Activated T-helper 1 cell treated with anti-CD3 and anti-CD28 coated beads, Interleukin-12 subunit alpha, Interleukin-12 subunit beta, Interleukin-2, Interleukin-4 antibody, amounts not matched to agents 30 ng/mL and 10 ng/mL and 1 ng/mL, durations not matched to agents 14 hours and 24 hours and 36 hours (primary cell): ENCODE data around the gene KLLN. TPM values are rescaled to one million over a fixed set of nuclear protein-coding genes. Genes with fewer than 3 reads are reported as not detected.
"Not testable (repeated sequence)": the region's sequence is repeated elsewhere in the genome, so short reads cannot be mapped to it uniquely, and the experiment has no call there.

Experiments
- DNase-seq: peaks from one replicate; pipeline ENCODE4 v3.0.0; 2021; ENCODE audit warnings: low spot score
- H3K27ac Mint-ChIP-seq: one replicate; pipeline ENCODE4 v1.8.0; 2021; ENCODE audit warnings: mild to moderate bottlenecking, mixed read lengths
- H3K27me3 Mint-ChIP-seq: one replicate; pipeline ENCODE4 v1.8.0; 2022; ENCODE audit warnings: mild to moderate bottlenecking, moderate library complexity, mixed read lengths; ENCODE audit not compliant: insufficient read depth
- H3K36me3 Mint-ChIP-seq: one replicate; pipeline ENCODE4 v1.8.0; 2021; ENCODE audit warnings: low read depth, mixed read lengths
- H3K4me1 Mint-ChIP-seq: one replicate; pipeline ENCODE4 v1.8.0; 2021; ENCODE audit warnings: low read depth, mixed read lengths
- H3K4me3 Mint-ChIP-seq: one replicate; pipeline ENCODE4 v1.8.0; 2021; ENCODE audit warnings: mild to moderate bottlenecking, moderate library complexity, mixed read lengths
- H3K9me3 Mint-ChIP-seq: one replicate; pipeline ENCODE4 v1.8.0; 2021; ENCODE audit warnings: mixed read lengths
- intact Hi-C: fragments of 100-400 bp; cut with micrococcal nuclease; formaldehyde crosslinking; loops from one replicate; pipeline ENCODE4 v1.15.1; 2024
- total RNA-seq: library from RNA; stranded (reverse); gene quantifications from 2 replicates; pipeline ENCODE4 v1.2.3, GENCODE V29; 2022

KLLN gene
- total RNA-seq, 1 donor from 2014 or later = 0.78 TPM

DNA sequence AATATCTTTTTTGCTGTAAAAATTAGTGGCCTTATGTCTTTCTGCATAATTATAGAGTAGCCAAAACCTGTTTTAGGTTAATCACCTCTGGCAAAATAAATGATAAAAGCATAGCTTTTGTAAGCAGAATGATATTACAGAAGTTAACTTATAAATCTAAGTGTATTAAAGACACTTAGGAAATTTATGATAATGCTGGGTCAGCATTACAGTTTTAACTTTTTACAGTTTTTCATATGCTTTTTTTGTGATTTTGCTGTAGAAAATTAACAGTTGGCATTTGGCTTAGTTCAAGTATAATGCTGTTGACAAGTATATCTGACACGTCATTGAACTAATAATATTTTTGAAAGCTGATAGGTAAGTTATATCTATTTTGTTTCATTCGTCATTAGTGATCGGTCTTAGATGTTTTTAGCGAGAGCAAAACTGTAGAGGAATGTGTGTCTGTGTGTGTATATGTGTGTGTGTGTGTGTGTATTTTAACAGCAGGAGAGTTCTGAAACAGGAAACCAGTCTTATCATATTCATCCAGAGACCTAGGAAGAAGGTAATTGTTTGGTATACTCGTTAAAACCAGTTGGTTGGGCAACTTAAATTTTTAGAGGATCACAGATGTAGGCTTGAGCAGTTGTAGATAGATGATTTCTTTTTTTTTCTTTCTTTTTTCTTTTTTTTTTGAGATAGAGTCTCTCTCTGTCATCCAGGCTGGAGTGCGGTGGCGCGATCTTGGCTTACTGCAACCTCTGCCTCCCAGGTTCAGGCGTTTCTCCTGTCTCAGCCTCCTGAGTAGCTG is 15.5 kb upstream of the KLLN start:
- H3K36me3 Mint-ChIP-seq = peaks cover 36% of the 10 kb centered on the region
- H3K4me3 Mint-ChIP-seq = no peak overlapping the region
- peaks cover 14% of the 10 kb centered on the region for H3K9me3 Mint-ChIP-seq
- intact Hi-C loops = no loop called here
- no peaks in the 10 kb centered on the region for H3K27me3 Mint-ChIP-seq
- peaks cover 23% of the 10 kb centered on the region for H3K4me1 Mint-ChIP-seq
- DNase-seq = no peak
- H3K27ac Mint-ChIP-seq = peak overlapping the region; percentile 35

DNA sequence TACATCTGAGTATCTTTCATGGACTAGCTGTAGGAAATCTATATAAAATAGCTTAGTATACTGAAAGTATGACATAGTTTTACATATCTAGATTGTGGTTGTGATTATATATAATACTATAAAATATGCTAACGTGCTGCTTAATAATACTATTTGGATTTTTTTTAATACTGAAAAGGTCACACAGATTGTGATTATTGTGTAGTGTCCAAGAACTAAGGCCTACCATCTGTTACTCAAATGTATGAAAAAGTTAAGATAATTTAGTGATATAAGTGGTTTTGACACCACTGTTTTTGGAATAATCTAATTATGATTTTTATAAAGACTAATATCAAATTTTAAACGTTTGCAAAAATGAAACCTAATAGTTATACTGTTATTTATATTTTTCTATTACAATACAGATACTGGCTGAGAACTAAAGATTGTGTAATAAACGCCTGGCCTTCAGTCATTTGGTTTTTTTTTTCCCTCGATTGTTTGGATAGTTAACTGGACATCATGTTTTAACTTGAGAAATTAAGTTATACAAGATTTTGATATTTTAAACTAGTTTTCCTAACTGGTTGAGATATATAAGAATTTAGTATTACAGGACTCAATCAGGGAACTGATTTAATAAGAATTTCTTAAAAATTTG is 12.7 kb upstream of the KLLN start:
- peaks cover 23% of the 10 kb centered on the region for H3K36me3 Mint-ChIP-seq
- no peak for DNase-seq
- no peaks in the 10 kb centered on the region for H3K27me3 Mint-ChIP-seq
- no peak overlapping the region for H3K4me3 Mint-ChIP-seq
- no peak overlapping the region for H3K27ac Mint-ChIP-seq
- H3K9me3 Mint-ChIP-seq = peaks cover 6% of the 10 kb centered on the region
- intact Hi-C loops = no loop called here
- H3K4me1 Mint-ChIP-seq = peaks cover 25% of the 10 kb centered on the region

GRCh38 chr10:87873656-87874055 is 10.3 kb upstream of the KLLN start:
- Mint-ChIP-seq H3K27ac (no peak overlapping the region), H3K27me3 (no peaks in the 10 kb centered on the region), H3K9me3 (no peaks in the 10 kb centered on the region), H3K4me1 (peaks cover 34% of the 10 kb centered on the region), H3K4me3 (no peak overlapping the region), H3K36me3 (peaks cover 13% of the 10 kb centered on the region)
- intact Hi-C loops = no loop called here
- DNase-seq = no peak

- H3K4me1 Mint-ChIP-seq = peaks cover 41% of the 10 kb centered on the region
These were observed 9.5 kb upstream of the KLLN start for GRCh38 chr10:87872828-87873227.

GRCh38 chr10:87869773-87870551 is 6.6 kb upstream of the KLLN start:
- no peak for DNase-seq
- intact Hi-C loops = loop anchor here (2.0 to 10.0 kb wide), 4 partner anchors 13 to 1215 kb away; no protein-coding TSS in a partner anchor
- no peak overlapping the region for H3K27ac Mint-ChIP-seq
- no peaks in the 10 kb centered on the region for H3K9me3 Mint-ChIP-seq
- H3K36me3 Mint-ChIP-seq = peaks cover 23% of the 10 kb centered on the region
- H3K4me3 Mint-ChIP-seq = no peak overlapping the region
- H3K27me3 Mint-ChIP-seq = no peaks in the 10 kb centered on the region
- H3K4me1 Mint-ChIP-seq = peaks cover 64% of the 10 kb centered on the region

More at GRCh38 chr10:87872828-87873227, 9.5 kb upstream of the KLLN start:
- no peak overlapping the region for H3K4me3 Mint-ChIP-seq
- H3K36me3 Mint-ChIP-seq = peaks cover 12% of the 10 kb centered on the region
- no peaks in the 10 kb centered on the region for H3K27me3 Mint-ChIP-seq
- H3K9me3 Mint-ChIP-seq = no peaks in the 10 kb centered on the region
- no peak for DNase-seq
- intact Hi-C loops = no loop called here
- H3K27ac Mint-ChIP-seq = no peak overlapping the region

- not testable (repeated sequence) for H3K9me3 Mint-ChIP-seq, DNase-seq, H3K27ac Mint-ChIP-seq, H3K27me3 Mint-ChIP-seq
- Mint-ChIP-seq H3K36me3 (peaks cover 26% of the 10 kb centered on the region), H3K4me1 (peaks cover 67% of the 10 kb centered on the region), H3K4me3 (peak overlapping the region; percentile 23)
- intact Hi-C loops = loop anchor here (2.0 to 10.0 kb wide), 4 partner anchors 14 to 1216 kb away; no protein-coding TSS in a partner anchor
These were observed 5.8 kb upstream of the KLLN start for GRCh38 chr10:87869139-87869538.

DNA sequence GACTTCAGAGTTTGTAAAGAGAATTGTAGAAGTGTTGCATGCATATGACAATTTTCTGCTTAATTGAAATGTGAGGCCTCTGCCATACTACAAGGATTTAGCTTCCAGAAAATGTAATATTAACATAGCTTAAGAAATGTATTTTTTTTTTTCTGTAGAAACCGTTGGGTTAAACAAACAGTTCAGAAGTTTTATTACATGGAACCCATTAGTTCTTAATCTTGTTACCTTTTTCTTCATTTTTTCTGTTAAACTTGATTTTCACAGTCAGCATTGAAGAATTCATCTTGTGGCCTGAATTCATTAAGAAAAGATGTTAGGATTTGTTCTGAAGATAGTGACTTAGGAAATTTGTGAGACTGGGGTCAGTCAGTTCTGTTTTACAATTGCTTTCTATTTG is 4.9 kb upstream of the KLLN start:
- H3K4me3 Mint-ChIP-seq = peak overlapping the region; percentile 72
- H3K36me3 Mint-ChIP-seq = peaks cover 26% of the 10 kb centered on the region
- no peak for DNase-seq
- H3K27me3 Mint-ChIP-seq = no peaks in the 10 kb centered on the region
- intact Hi-C loops = loop anchor here (2.0 to 10.0 kb wide), 4 partner anchors 15 to 1217 kb away; no protein-coding TSS in a partner anchor
- H3K4me1 Mint-ChIP-seq = peaks cover 59% of the 10 kb centered on the region
- no peak overlapping the region for H3K27ac Mint-ChIP-seq
- no peaks in the 10 kb centered on the region for H3K9me3 Mint-ChIP-seq

DNA sequence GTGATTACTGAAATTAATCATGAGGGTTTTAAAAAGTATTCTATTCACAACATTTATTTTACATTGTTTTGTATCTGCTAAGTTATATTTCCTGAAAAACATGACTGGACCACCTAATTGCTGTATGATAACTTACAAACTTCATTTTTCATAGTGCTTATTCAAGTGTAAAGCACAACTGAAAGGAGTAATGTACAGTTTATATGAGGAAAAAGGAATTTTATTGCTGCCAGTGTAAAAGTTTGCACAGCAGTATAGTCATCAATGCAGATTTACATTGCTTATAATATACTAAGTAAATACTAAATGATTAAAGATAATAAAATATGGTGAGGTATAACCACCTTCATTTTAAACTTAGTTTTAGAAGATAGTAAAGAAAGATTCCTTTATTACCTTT is 4.1 kb upstream of the KLLN start:
- no peak for DNase-seq
- Mint-ChIP-seq H3K27me3 (no peaks in the 10 kb centered on the region), H3K36me3 (peaks cover 26% of the 10 kb centered on the region), H3K4me1 (peaks cover 60% of the 10 kb centered on the region), H3K4me3 (peak overlapping the region; percentile 97), H3K9me3 (no peaks in the 10 kb centered on the region), H3K27ac (no peak overlapping the region)
- intact Hi-C loops = loop anchor here (5.0 to 10.0 kb wide), 3 partner anchors 50 to 1217 kb away; no protein-coding TSS in a partner anchor

DNA sequence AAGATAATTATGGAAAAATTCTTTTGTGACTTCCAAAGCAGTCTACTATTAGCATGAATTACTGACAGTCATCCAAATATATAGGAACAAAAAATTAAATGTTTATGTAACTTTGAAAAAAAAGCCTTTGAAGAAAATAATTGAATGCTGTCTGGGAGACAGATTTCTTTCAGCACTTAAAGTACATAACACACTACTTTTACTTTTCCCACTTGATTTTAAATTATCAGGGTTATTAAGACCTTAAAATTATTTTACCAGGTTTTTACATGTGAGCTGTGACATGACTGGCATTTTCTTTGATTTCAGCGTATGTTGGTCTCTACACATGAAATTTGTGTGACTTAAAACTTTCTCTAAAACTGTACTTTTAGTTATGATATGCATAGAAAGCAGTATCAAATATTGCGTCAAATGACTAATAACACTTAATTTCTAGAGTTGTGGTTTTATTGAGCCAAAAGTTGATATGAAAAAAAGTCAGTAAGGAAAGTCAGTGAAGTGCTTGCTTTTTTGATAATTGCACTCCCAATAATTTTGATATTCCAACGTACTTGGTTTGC is 3.2 kb upstream of the KLLN start:
- Mint-ChIP-seq H3K27me3 (no peaks in the 10 kb centered on the region), H3K4me1 (peaks cover 68% of the 10 kb centered on the region), H3K4me3 (peak overlapping the region; percentile 97), H3K36me3 (peaks cover 26% of the 10 kb centered on the region), H3K27ac (peak overlapping the region; percentile 34), H3K9me3 (no peaks in the 10 kb centered on the region)
- no peak for DNase-seq
- intact Hi-C loops = loop anchor here (5.0 to 10.0 kb wide), 3 partner anchors 51 to 1218 kb away; no protein-coding TSS in a partner anchor

DNA sequence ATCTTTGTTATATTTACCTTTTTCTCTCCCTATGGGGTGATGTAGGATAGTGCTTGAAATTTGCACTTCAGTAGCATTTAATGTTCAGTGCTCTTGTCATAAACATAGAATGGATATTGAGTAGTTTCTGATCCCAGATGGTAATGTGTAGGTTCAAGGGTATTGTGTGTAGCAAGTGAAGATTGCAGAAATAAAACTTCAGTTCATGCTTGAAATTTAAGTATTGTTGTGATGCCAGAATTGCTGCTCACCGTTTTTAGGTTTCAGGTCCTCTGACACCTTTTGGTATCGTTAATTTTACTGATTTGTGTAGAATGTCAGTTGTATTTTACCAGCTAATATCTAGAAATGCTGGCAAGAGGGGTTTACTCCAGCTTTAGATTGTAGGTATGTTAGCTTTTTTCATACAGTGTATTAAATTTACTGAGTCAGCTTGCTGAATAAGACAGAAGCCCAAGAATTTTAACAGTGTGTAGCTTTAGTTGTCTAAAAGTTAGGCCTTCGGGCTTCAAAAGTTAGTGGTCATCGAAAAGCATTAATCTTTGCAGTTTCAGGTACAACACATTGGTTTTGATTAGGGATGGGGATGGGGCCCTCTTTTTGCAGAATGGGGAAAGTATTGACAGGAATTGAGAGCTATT is 2.0 kb upstream of the KLLN start:
- H3K36me3 Mint-ChIP-seq = peaks cover 22% of the 10 kb centered on the region
- DNase-seq = no peak
- peaks cover 69% of the 10 kb centered on the region for H3K4me1 Mint-ChIP-seq

GRCh38 chr10:87864496-87865059 is 1.2 kb upstream of the KLLN start:
- H3K27me3 Mint-ChIP-seq = peaks cover 5% of the 10 kb centered on the region
- DNase-seq = no peak
- H3K27ac Mint-ChIP-seq = peak overlapping the region; percentile 85
- H3K4me1 Mint-ChIP-seq = peaks cover 73% of the 10 kb centered on the region
- H3K9me3 Mint-ChIP-seq = no peaks in the 10 kb centered on the region
- intact Hi-C loops = loop anchor here (1.0 to 10.0 kb wide), 8 partner anchors 53 to 1838 kb away; partner anchors contain the start of genes FAS, KIF20B and STAMBPL1
- peak overlapping the region; percentile 97 for H3K4me3 Mint-ChIP-seq
- H3K36me3 Mint-ChIP-seq = peaks cover 22% of the 10 kb centered on the region

More for the DNA sequence above, 2.0 kb upstream of the KLLN start:
- H3K27ac Mint-ChIP-seq = peak overlapping the region; percentile 85
- H3K9me3 Mint-ChIP-seq = no peaks in the 10 kb centered on the region
- intact Hi-C loops = loop anchor here (1.0 to 10.0 kb wide), 5 partner anchors 52 to 1219 kb away; partner anchors contain the start of gene FAS
- peak overlapping the region; percentile 97 for H3K4me3 Mint-ChIP-seq
- peaks cover under 1% of the 10 kb centered on the region for H3K27me3 Mint-ChIP-seq
